SK-N-SH (cell line): Measurements from ENCODE around the gene CKB. TPM values are rescaled to one million over a fixed set of nuclear protein-coding genes. Genes with fewer than 3 reads are reported as not detected.
A peak's percentile ranks its signal among the peaks of the same experiment; 100 is the strongest.

Experiments
- CTCF ChIA-PET: fragments of 300-600, 350-600 bp; formaldehyde crosslinking; extraction: SDS; loops from one replicate; lab custom pipeline; 2021; lab: Yijun Ruan, JAX
- POLR2A ChIA-PET: fragments of 350-600 bp; sonication (Branson Sonifier 250); formaldehyde crosslinking; extraction: SDS; loops from one replicate; lab custom pipeline; 2020; ENCODE audit warnings: antibody characterized with exemption, inconsistent platforms; lab: Yijun Ruan, JAX
- DNase-seq: peaks from one replicate; pipeline ENCODE4 v3.0.0; 2012
- H2AFZ ChIP-seq: fragments of 200-600 bp; sonication (generic); 2 replicates; pipeline ENCODE4 v1.8.1; 2016; ENCODE audit warnings: antibody characterized with exemption, mild to moderate bottlenecking, low read depth
- H3F3A ChIP-seq: fragments of 200-600 bp; sonication (generic); replicated peaks from 2 replicates; pipeline ENCODE3; 2016; ENCODE audit warnings: antibody characterized with exemption, mild to moderate bottlenecking; ENCODE audit not compliant: insufficient read depth
- H3K27ac ChIP-seq, 2 experiments: fragments of 200-500 bp in 1 of 2; fragments of 200-600 bp in 1 of 2; sonication (Bioruptor generic) in 1 of 2; sonication (generic), shearing (Covaris generic) in 1 of 2; 2 replicates each; pipeline versions ENCODE4 v1.5.1 to v1.6.1; 2014 to 2016; ENCODE audit warnings: low read depth in 2 of 2, inconsistent platforms in 1 of 2, low read length in 1 of 2, mild to moderate bottlenecking in 1 of 2, mixed read lengths in 1 of 2
- H3K27me3 ChIP-seq: fragments of 200-600 bp; sonication (generic), shearing (Covaris generic); 2 replicates; pipeline ENCODE4 v1.6.1; 2016; ENCODE audit warnings: mixed run types; ENCODE audit not compliant: insufficient read depth
- H3K36me3 ChIP-seq, 2 experiments: fragments of 200-500 bp in 1 of 2; fragments of 200-600 bp in 1 of 2; sonication (Bioruptor generic) in 1 of 2; sonication (generic) in 1 of 2; replicated peaks in 1 of 2; 2 replicates each; pipeline versions ENCODE3 to v1.5.1; 2014 to 2016; ENCODE audit warnings: low read length in 1 of 2, mild to moderate bottlenecking in 1 of 2; ENCODE audit not compliant: insufficient read depth in 2 of 2, control insufficient read depth in 1 of 2
- H3K4me1 ChIP-seq, 2 experiments: fragments of 200-500 bp in 1 of 2; fragments of 200-600 bp in 1 of 2; sonication (Bioruptor generic) in 1 of 2; sonication (generic), shearing (Covaris generic) in 1 of 2; 2 replicates each; pipeline versions ENCODE4 v1.5.1 to v1.6.1; 2014 to 2016; ENCODE audit warnings: low read depth in 1 of 2, low read length in 1 of 2, mixed run types in 1 of 2; ENCODE audit not compliant: insufficient read depth in 2 of 2, control insufficient read depth in 1 of 2
- H3K4me2 ChIP-seq: fragments of 200-600 bp; sonication (generic), shearing (Covaris generic); 2 replicates; pipeline ENCODE4 v1.6.1; 2017; ENCODE audit warnings: mixed run types
- H3K4me3 ChIP-seq, 2 experiments: fragments of 200-500 bp in 1 of 2; fragments of 200-600 bp in 1 of 2; sonication (Bioruptor generic) in 1 of 2; sonication (generic), shearing (Covaris generic) in 1 of 2; 2 replicates each; pipeline versions ENCODE4 v1.5.1 to v1.8.1; 2014 to 2016; ENCODE audit warnings: low read depth in 2 of 2, inconsistent platforms in 1 of 2, low read length in 1 of 2, mild to moderate bottlenecking in 1 of 2, mixed read lengths in 1 of 2, moderate library complexity in 1 of 2
- H3K79me2 ChIP-seq: fragments of 200-600 bp; sonication (generic); 2 replicates; pipeline ENCODE4 v1.8.1; 2017; ENCODE audit warnings: mild to moderate bottlenecking; ENCODE audit not compliant: insufficient read depth
- H3K9ac ChIP-seq: fragments of 200-600 bp; sonication (generic); 2 replicates; pipeline ENCODE4 v1.6.1; 2017; ENCODE audit warnings: mixed run types
- H3K9me2 ChIP-seq: fragments of 200-600 bp; sonication (generic); 2 replicates; pipeline ENCODE4 v1.6.1; 2017; ENCODE audit warnings: mixed run types
- H3K9me3 ChIP-seq: fragments of 200-600 bp; sonication (generic); 2 replicates; pipeline ENCODE4 v1.6.1; 2017; ENCODE audit warnings: mixed run types, mild to moderate bottlenecking, moderate library complexity
- H4K20me1 ChIP-seq: fragments of 200-600 bp; sonication (generic); 2 replicates; pipeline ENCODE4 v1.6.1; 2017; ENCODE audit warnings: mild to moderate bottlenecking, mixed run types; ENCODE audit not compliant: insufficient read depth
- ELF1 ChIP-seq: IDR thresholded peaks from 2 replicates; pipeline ENCODE4 v1.4.0; 2012
- EP300 ChIP-seq, 2 experiments: IDR thresholded peaks; 2 replicates each; pipeline versions ENCODE4 v1.4.0 to v1.6.1; 2012; ENCODE audit warnings: borderline replicate concordance in 1 of 2, low read depth in 1 of 2, low read length in 1 of 2
- EZH2phosphoT487 ChIP-seq: fragments of 200-600 bp; sonication (generic); IDR thresholded peaks from 2 replicates; pipeline ENCODE4 v1.6.1; 2017; ENCODE audit warnings: low read depth, mixed run types, mild to moderate bottlenecking, antibody characterized with exemption, moderate library complexity, borderline replicate concordance
- FOSL2 ChIP-seq: IDR thresholded peaks from 2 replicates; pipeline ENCODE4 v1.4.0; 2012; ENCODE audit warnings: low read depth, mild to moderate bottlenecking, moderate library complexity, borderline replicate concordance
- FOXJ3 ChIP-seq: sonication (generic); formaldehyde crosslinking; IDR thresholded peaks from 2 replicates; pipeline ENCODE4 v1.5.1; 2020; ENCODE audit warnings: mild to moderate bottlenecking, missing genetic modification reagents
- FOXM1 ChIP-seq: IDR thresholded peaks from 2 replicates; pipeline ENCODE4 v1.4.0; 2012; ENCODE audit warnings: low read depth, mild to moderate bottlenecking
- GATA2 ChIP-seq: sonication (generic); formaldehyde crosslinking; IDR thresholded peaks from 2 replicates; pipeline ENCODE4 v1.5.0; 2020; ENCODE audit warnings: mild to moderate bottlenecking, missing genetic modification reagents
- MAX ChIP-seq: IDR thresholded peaks from 2 replicates; pipeline ENCODE4 v1.4.0; 2012; ENCODE audit warnings: low read depth
- MEF2A ChIP-seq: IDR thresholded peaks from 2 replicates; pipeline ENCODE4 v1.4.0; 2012; ENCODE audit warnings: low read depth, borderline replicate concordance
- MXI1 ChIP-seq: IDR thresholded peaks from 2 replicates; pipeline ENCODE4 v1.6.1; 2012; ENCODE audit warnings: mild to moderate bottlenecking, low read depth, low read length, improper control_type of control experiment
- NFIC ChIP-seq: IDR thresholded peaks from 2 replicates; pipeline ENCODE4 v1.4.0; 2012; ENCODE audit warnings: borderline replicate concordance
- PBX3 ChIP-seq: IDR thresholded peaks from 2 replicates; pipeline ENCODE4; 2012
- RFX5 ChIP-seq: IDR thresholded peaks from 2 replicates; pipeline ENCODE4 v1.6.1; 2012; ENCODE audit warnings: mild to moderate bottlenecking, improper control_type of control experiment, low read length
- RXRA ChIP-seq: IDR thresholded peaks from 2 replicates; pipeline ENCODE4 v1.4.0; 2012; ENCODE audit warnings: low read depth, mild to moderate bottlenecking, borderline replicate concordance
- SIN3A ChIP-seq: IDR thresholded peaks from 2 replicates; pipeline ENCODE4 v1.6.1; 2012; ENCODE audit warnings: low read depth, mild to moderate bottlenecking, low read length, moderate library complexity, borderline replicate concordance
- TCF12 ChIP-seq: IDR thresholded peaks from 2 replicates; pipeline ENCODE4 v1.4.0; 2012
- TEAD4 ChIP-seq: IDR thresholded peaks from 2 replicates; pipeline ENCODE4 v1.4.0; 2012; ENCODE audit warnings: mild to moderate bottlenecking, borderline replicate concordance; ENCODE audit not compliant: insufficient read depth
- WGBS: methylation state at CpG from one replicate; pipeline ENCODE4 v1.1.6; 2017; ENCODE audit warnings: low lambda C conversion rate; 5-methylcytosine and 5-hydroxymethylcytosine counted together
- polyA plus RNA-seq, 3 experiments: library from polyadenylated mRNA; depleted of rRNA; stranded (reverse); fragments of >200 nt; gene quantifications; 2 replicates each; pipeline ENCODE4 v1.2.3, GENCODE V29; 2012

The CKB gene
- polyA plus RNA-seq, 1 of the 3 experiments (the other 2 are of a cell fraction): 53.0 TPM

- no peak for TF ChIP-seq ELF1
- TF ChIP-seq FOXM1: no peak
- TF ChIP-seq RXRA: no peak
- TF ChIP-seq RFX5: no peak
- TF ChIP-seq GATA2 (CRISPR knock-in tag): no peak
- no peak for TF ChIP-seq PBX3
- no peak for TF ChIP-seq FOSL2
- TF ChIP-seq FOXJ3 (CRISPR knock-in tag): no peak
- TF ChIP-seq EZH2phosphoT487: no peak
- 0 out of 2 replicates have a peak, but pooled peaks have one; percentile 12 for TF ChIP-seq NFIC
- TF ChIP-seq TEAD4: no peak
- TF ChIP-seq EP300 (IDR thresholded peaks at IDR 0.05; ENCODE audit: borderline replicate concordance in 1 of 2, low read depth in 1 of 2, low read length in 1 of 2): no peak
Measured at GRCh38 chr14:103520657-103521437, 1.8 kb downstream of the CKB start (continued).

- H3K27me3 ChIP-seq: peaks cover 16% of the 10 kb centered on the region
- H3K27ac ChIP-seq: no peak overlapping the region; a peak in 1 of 4 replicates
- H3K4me2 ChIP-seq: no peak overlapping the region
- peak overlapping the region in 1 of 2 experiments; percentile 3; a peak in 1 of 4 replicates for H3K4me3 ChIP-seq
- H2AFZ ChIP-seq: no peak overlapping the region
- no peak overlapping the region for H3K9ac ChIP-seq
- no peaks in the 10 kb centered on the region for H3K9me3 ChIP-seq
- peak; percentile 36 for DNase-seq
- H3F3A ChIP-seq: peaks cover 9% of the 10 kb centered on the region
- TF ChIP-seq FOXJ3 (CRISPR knock-in tag): no peak
- TF ChIP-seq PBX3: no peak
- no peak for TF ChIP-seq MAX
- no peak for TF ChIP-seq TCF12
- no peak for TF ChIP-seq MXI1
- TF ChIP-seq EP300 (IDR thresholded peaks at IDR 0.05; ENCODE audit: borderline replicate concordance in 1 of 2, low read depth in 1 of 2, low read length in 1 of 2): no peak
- no peak for TF ChIP-seq MEF2A
- no peak for TF ChIP-seq ELF1
- no peak for TF ChIP-seq FOSL2
- TF ChIP-seq SIN3A: no peak
- ChIA-PET CTCF (interaction anchor here (0.9 to 9.6 kb wide), 9 partner anchors 10 to 144 kb away, joined by 3 to 194 read pairs (median 9); partner anchors contain the start of gene TRMT61A), POLR2A (interaction anchor here (1.4 kb wide), 1 partner anchor 186 kb away, joined by 3 read pairs; the partner anchor contains the start of gene EIF5)
- WGBS: 100% methylated on average over 1 of the region's 10 CpGs
- H3K4me1 ChIP-seq: peaks cover 0 to 20% of the 10 kb centered on the region in 2 experiments; a peak in 1 of 4 replicates
- no peaks in the 10 kb centered on the region for H4K20me1 ChIP-seq
- H3K79me2 ChIP-seq: no peaks in the 10 kb centered on the region
- H3K36me3 ChIP-seq: peaks cover 0 to 4% of the 10 kb centered on the region in 2 experiments
- H3K9me2 ChIP-seq: no peaks in the 10 kb centered on the region
Measured at GRCh38 chr14:103520269-103520656, 2.4 kb downstream of the CKB start.
